ENCODE measurements around the gene HYKK. TPM values are rescaled to one million over a fixed set of nuclear protein-coding genes. Genes with fewer than 3 reads are reported as not detected.

Gene HYKK
- total RNA-seq, 4 donors from 2014 or later: 8.0 to 31.9 (median 10.2) TPM

DNA sequence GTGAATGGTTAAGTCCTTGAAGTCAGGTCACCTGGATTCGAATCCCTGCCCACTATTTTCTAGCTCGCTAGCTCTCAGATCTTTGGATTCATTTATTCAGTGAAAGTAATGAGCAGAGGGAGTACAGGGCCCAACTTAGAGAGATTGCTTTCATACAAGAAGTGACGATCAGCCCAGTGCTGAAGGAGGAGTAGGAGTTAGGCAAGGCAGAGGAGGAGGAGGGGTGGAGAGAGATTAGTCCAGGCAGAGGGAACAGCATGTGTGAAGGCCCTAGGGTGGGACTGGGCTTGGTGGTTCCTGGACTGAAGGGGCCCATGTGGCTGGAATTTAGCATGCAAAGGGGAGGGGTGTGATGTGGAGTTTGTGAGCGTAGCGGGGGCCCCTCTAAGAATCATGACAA is 54.1 kb downstream of the HYKK start:
- 69 to 80% methylated on average over 5 of the region's 5 CpGs for WGBS, 2 donors
- H3K4me1 ChIP-seq: peaks cover 0 to 16% (median 2%) of the 10 kb centered on the region in 4 donors

DNA sequence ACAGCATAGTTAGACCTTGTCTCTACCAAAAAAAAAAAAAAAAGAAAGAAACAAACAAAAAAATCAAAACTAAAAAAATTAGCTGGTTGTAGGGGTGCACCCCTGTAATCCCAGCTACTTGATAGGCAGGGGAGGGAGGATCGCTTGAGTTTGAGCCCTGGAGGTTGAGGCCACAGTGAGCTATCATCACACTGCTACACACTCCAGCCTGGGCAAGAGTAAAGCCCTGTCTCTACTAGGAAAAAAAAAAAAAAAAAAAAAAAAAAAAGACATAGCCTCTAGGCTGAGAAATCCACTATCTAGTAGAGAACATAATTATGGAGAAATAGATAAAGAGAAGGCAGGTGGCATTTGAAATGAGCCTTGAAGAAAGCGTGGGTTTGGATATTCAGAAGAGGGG is 55.7 kb downstream of the HYKK start:
- TF ChIP-seq EP300 (IDR thresholded peaks at IDR 0.05) (no peak), POLR2A (IDR thresholded peaks at IDR 0.05) (no peak)
- TF ChIP-seq, protein P1, sequence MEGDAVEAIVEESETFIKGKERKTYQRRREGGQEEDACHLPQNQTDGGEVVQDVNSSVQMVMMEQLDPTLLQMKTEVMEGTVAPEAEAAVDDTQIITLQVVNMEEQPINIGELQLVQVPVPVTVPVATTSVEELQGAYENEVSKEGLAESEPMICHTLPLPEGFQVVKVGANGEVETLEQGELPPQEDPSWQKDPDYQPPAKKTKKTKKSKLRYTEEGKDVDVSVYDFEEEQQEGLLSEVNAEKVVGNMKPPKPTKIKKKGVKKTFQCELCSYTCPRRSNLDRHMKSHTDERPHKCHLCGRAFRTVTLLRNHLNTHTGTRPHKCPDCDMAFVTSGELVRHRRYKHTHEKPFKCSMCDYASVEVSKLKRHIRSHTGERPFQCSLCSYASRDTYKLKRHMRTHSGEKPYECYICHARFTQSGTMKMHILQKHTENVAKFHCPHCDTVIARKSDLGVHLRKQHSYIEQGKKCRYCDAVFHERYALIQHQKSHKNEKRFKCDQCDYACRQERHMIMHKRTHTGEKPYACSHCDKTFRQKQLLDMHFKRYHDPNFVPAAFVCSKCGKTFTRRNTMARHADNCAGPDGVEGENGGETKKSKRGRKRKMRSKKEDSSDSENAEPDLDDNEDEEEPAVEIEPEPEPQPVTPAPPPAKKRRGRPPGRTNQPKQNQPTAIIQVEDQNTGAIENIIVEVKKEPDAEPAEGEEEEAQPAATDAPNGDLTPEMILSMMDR (IDR thresholded peaks at IDR 0.05): no peak
- DNase-seq (ENCODE audit: low spot score in 2 of 2): no peak
- H3K9me3 ChIP-seq: no peaks in the 10 kb centered on the region
- no peak overlapping the region for H3K4me3 ChIP-seq
- H3K27ac ChIP-seq: no peak overlapping the region
- H3K4me1 ChIP-seq: peaks cover 0 to 16% (median 2%) of the 10 kb centered on the region in 4 donors
- WGBS, 2 donors: 85% methylated on average over 2 of the region's 2 CpGs
- no peaks in the 10 kb centered on the region for H3K36me3 ChIP-seq
- H3K27me3 ChIP-seq: peaks cover 0 to 42% of the 10 kb centered on the region in 2 donors

More for the DNA sequence above, 54.1 kb downstream of the HYKK start:
- no peaks in the 10 kb centered on the region for H3K9me3 ChIP-seq
- no peak overlapping the region for H3K27ac ChIP-seq
- DNase-seq (ENCODE audit: low spot score in 2 of 2): no peak
- TF ChIP-seq, protein P1 (IDR thresholded peaks at IDR 0.05): no peak
- TF ChIP-seq POLR2A (IDR thresholded peaks at IDR 0.05): no peak
- TF ChIP-seq EP300 (IDR thresholded peaks at IDR 0.05): no peak
- no peak overlapping the region for H3K4me3 ChIP-seq
- H3K36me3 ChIP-seq: no peaks in the 10 kb centered on the region
- H3K27me3 ChIP-seq: peaks cover 0 to 27% of the 10 kb centered on the region in 2 donors

DNA sequence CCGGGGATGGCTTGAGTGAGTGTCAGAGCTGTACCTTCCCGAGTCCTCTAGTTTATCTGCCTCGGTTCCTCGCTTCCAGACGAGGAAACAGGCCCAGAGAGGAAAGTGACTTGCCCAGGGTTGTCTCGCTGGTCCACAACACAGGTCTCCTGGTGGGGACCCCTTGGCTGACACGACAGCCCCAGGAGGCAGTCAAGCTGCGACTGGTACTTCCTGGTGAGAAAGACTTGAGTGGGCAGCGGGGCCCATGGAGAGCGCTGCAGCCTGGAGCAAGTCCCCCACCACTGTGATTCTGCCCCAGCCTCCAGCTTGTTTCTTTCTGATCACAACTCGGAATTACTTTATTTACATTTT is 57.3 kb downstream of the HYKK start:
- H3K4me3 ChIP-seq: peak overlapping the region in 2 of 4 donors; percentile 53 to 62
- WGBS, 2 donors: 64 to 66% methylated on average over 11 of the region's 11 CpGs
- no peak for TF ChIP-seq EP300 (IDR thresholded peaks at IDR 0.05)
- H3K4me1 ChIP-seq: peaks cover 0 to 16% (median 2%) of the 10 kb centered on the region in 4 donors
- no peaks in the 10 kb centered on the region for H3K36me3 ChIP-seq
- no peaks in the 10 kb centered on the region for H3K9me3 ChIP-seq
- no peak overlapping the region for H3K27ac ChIP-seq
- H3K27me3 ChIP-seq: peaks cover 0 to 48% of the 10 kb centered on the region in 2 donors
- DNase-seq (ENCODE audit: low spot score in 2 of 2): no peak

DNA sequence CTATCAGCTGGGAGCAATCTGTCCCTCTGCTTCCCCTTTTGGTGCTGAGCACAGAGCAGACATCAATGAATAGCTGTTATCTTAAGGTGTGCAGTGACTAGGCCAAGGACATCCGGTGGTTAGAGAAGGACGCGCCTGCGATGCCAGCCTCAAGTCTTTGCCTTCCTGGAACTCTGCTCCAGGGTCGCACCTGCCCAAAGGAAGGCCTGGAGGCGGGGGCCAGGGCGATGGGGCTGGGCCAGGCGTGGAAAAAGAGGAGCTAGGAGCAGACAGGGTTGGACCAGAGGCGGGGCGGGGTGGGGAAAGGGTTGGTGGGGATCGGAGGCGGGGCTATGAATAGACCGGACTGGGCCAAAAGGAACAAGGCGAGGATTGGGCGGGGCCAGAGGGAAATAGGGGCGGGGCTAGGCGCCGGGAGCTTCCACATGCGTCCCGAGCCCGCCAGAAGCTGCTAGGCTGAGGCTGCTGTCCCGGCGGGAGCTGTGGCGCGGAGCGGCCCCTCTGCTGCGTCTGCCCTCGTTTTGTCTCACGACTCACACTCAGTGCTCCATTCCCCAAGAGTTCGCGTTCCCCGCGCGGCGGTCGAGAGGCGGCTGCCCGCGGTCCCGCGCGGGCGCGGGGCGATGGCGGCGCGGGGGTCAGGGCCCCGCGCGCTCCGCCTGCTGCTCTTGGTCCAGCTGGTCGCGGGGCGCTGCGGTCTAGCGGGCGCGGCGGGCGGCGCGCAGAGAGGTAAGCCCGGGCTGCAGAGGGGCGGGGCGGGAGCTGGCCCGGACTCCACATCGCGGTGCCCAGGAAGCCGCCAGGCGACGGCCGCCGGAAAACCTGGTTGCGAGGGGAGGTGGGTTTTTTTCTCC is 57.9 kb downstream of the HYKK start, which contains the start of gene CHRNA5:
TSS of gene CHRNA5 (plus strand) at position 424 of the 854 bp plus-strand sequence. CDS start at position 624, 200 bp downstream.
- H3K4me1 ChIP-seq: peaks cover 0 to 16% (median 2%) of the 10 kb centered on the region in 4 donors
- DNase-seq (ENCODE audit: low spot score in 2 of 2): peak; percentile 44 to 82
- no peaks in the 10 kb centered on the region for H3K9me3 ChIP-seq
- no peaks in the 10 kb centered on the region for H3K36me3 ChIP-seq
- peak within 1 kb of the TSS; percentile 30 to 62 (median 45) for H3K4me3 ChIP-seq
- WGBS, 2 donors: 1% methylated on average over 41 to 43 of the region's 75 CpGs
- TF ChIP-seq POLR2A (IDR thresholded peaks at IDR 0.05): no peak
- TF ChIP-seq, protein P1 (IDR thresholded peaks at IDR 0.05): no peak
- no peak for TF ChIP-seq EP300 (IDR thresholded peaks at IDR 0.05)
- H3K27ac ChIP-seq: no peak within 1 kb of the TSS
- H3K27me3 ChIP-seq: peaks cover 0 to 54% of the 10 kb centered on the region in 2 donors

DNA sequence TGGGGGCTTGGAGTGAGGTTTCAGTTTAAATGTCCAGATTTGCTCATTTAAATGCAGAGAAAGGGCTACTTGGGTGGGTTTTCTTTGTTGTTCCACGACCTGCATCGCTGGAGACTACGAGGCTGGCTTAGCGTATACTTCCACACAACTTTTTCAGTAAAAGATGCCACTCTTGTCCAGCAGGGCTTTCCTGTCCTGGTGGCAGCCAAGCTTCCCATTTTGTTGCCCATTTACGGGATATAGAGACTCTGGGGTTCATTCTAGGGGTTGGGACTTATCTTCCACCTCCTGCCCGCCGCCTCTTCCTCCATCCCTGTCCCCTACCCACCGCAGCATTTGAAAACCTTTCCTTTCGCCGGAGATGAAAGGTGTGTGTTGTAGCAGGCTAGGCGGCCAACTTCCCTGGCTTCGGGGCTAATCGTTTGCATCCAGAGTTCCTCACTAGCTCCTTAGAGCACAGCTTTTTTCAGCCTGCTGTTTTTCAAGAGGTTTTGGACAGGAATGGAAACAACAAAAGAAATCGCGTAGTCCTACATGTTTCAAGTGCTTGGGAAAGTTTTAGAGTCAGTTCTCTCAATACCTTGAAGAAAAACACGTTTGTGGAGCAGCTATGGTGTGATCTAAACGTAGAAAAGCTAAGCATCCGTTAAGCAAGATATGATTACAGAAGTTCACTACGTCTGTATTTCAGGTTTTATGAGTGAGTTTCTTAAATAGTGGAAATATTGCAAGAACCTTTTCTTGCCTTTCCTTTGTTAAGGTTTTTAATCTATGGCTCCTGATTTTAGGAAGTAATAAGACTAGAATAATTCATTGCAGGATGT is 58.8 kb downstream of the HYKK start:
- Histone ChIP-seq H3K27me3 (peaks cover 0 to 63% of the 10 kb centered on the region in 2 donors), H3K36me3 (no peaks in the 10 kb centered on the region), H3K27ac (no peak overlapping the region), H3K9me3 (no peaks in the 10 kb centered on the region), H3K4me1 (peaks cover 0 to 16% (median 2%) of the 10 kb centered on the region in 4 donors), H3K4me3 (peak overlapping the region; percentile 30 to 62 (median 45))
- peak in 1 of 2 donors; percentile 5 for DNase-seq (ENCODE audit: low spot score in 2 of 2)
- 6 to 7% methylated on average over 19 of the region's 19 CpGs for WGBS, 2 donors
- TF ChIP-seq, protein P1 (IDR thresholded peaks at IDR 0.05): no peak
- TF ChIP-seq POLR2A (IDR thresholded peaks at IDR 0.05) (no peak), EP300 (IDR thresholded peaks at IDR 0.05) (no peak)
